Right renal pelvis (tissue), 4 donors: ENCODE measurements around the gene GEMIN8. TPM values are rescaled to one million over a fixed set of nuclear protein-coding genes. Genes with fewer than 3 reads are reported as not detected.

Experiments
- DNase-seq, 4 donors: peaks; one replicate each; pipeline ENCODE4 v3.0.0-alpha.2; 2013; ENCODE audit warnings: low read depth in 4 of 4, low spot score in 3 of 4, missing footprints in 1 of 4
- polyA plus RNA-seq, 4 donors: library from polyadenylated mRNA; unstranded; fragments of 120-200 nt; gene quantifications; one replicate each; pipeline ENCODE4 v1.2.1, GENCODE V29; 2013; ENCODE audit not compliant: insufficient read length in 4 of 4

Gene GEMIN8
- polyA plus RNA-seq, 4 donors: 26.5 to 34.0 (median 31.1) TPM

DNA sequence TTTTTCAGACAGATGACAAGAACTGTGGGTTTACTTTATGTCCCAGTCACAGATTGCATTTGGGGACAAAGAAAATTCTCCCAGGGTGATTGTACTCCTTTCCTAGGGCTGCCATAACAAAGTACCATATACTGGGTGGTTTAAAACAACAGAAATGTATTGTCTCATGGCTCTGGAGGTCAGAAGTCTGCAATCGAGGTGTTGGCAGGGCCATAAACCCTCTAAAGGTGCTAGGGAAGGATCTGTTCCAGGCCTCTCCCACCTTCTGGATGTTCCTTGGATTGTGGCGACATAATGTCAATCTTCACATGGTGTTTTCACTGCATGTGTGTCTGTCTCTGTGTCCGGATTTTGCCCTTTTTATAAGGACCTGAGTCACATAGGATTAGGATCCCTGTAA, 12.3 kb downstream of the GEMIN8 start:
- no peak for DNase-seq

DNA sequence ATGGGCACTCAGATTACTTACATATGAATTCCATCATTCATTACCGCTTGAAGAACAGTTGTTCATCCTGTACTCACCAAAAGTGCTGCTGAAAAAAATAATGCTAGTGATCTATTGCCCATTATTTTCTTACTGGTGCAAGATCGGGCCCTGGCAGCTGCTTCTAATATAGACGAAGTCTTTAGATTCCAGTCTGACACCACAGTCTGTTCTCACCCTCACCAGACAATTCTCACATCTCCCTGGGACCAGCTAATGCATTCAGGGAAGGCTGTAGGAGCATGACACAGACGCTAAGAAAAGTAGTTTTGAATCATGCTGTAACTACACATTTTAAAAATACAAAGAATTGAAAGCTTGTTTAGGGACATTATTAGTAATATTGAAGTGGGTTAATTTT, 13.8 kb downstream of the GEMIN8 start:
- DNase-seq: no peak

- DNase-seq: no peak
Measured at GRCh38 chrX:14015294-14015693, 14.4 kb downstream of the GEMIN8 start.

DNA sequence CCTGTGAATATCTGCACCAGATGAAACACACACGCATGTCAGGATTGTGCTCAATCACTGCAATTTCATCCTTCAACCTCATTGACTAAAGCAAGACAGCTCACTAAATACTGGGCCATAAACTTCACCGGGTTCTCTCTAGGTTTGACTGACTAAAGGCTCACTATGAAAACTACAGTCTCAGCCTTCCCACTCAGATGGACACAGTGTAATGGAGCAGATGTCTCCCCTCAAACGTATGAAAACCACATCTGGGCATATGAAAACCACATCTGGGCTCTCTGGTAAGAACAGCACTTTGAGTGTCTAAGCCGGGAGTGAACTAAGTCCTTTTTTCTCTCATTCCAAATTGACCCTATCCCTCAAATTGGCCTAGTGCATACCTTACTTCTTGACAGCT, 15.2 kb downstream of the GEMIN8 start:
- no peak for DNase-seq

DNA sequence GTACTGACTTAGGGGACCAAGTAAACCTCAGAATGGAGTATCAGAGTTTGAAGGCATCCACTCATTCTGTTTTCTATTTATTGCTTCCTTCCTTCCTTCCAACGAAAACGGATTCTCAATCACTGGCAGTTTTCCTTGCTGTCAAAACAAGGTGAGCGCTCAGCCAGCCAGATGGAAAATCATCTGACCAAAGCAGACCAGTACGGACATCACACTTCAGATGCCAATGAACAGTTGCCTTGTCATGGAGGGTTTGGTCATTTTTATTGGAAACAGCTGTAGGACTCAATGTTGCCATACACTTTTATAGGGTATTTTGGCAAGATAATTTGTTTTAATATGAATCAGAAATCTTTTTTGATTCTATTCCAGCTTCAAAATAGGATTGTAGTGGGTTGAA, 16.6 kb downstream of the GEMIN8 start:
- no peak for DNase-seq

- no peak for DNase-seq
Measured at GRCh38 chrX:14010566-14010965, 19.1 kb downstream of the GEMIN8 start.

- no peak for DNase-seq
Measured at GRCh38 chrX:14006540-14006939, 23.2 kb downstream of the GEMIN8 start.

DNA sequence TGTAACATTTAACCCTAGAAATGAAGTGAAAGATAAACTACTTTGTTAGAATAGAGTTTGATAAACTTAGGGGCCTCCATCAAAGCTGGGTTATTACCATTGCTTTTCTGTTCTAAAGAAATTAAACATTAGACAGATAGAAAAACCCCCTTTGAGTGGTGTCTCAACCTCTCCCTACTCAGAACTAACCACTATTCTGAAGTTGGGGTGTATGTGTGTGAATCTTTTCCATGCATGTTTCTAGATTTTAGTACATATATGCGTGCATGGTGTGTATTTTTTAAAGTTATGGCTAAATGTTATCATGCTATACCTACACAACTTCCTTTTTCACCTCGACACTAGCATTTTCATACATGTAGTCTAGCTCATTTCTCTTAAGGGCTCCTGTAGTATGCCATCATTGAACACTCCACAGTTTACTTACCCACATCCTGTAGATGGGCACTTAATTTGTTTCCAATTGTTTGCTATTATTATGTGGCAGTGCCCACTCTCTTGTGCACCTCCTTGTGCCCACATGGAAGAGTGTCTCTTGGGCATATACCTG, 25.7 kb downstream of the GEMIN8 start:
- DNase-seq: no peak

- no peak for DNase-seq
Measured at GRCh38 chrX:14003028-14003427, 26.7 kb downstream of the GEMIN8 start.

DNA sequence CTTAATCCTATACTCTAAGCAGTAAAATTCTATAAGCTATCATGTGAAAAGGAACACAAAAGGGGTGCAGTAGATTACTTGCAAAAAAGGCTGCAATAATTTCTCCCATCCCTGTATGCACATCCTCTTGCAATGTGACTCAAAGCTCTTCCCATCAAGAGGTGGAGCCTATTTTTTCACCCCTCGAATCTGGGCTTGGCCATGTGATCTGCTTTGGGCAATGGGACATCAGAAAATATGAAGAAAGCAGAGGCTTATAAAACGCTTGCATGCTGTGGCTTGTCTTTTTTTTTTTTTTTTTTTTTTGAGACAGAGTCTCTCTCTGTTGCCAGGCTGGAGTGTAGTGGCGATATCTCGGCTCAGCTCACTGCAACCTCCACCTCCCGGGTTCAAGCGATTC, 33.0 kb downstream of the GEMIN8 start:
- DNase-seq: no peak

DNA sequence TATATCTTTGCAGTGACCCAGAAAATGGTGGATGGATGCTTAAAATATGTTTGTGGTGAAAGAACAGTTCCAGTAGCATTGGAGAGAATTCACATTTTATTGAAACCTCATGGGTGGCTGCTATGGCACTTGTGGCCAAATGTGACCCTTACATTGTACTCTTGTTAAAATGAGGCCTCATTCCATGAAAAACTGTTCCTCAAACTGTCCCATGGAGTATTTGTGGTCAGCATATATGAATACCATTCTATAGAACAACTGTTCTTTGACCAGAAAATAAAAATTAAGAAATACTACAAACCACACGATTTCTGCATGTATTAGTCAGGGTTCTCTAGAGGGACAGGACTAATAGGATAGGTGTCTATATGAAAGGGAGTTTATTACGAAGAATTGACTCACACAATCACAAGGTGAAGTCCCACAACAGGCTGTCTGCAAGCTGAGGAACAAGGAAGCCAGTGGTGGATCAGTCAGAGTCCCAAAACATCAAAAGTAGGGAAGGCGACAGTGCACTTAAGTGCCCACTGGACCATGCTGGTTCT, 35.1 kb downstream of the GEMIN8 start:
- DNase-seq: no peak

GRCh38 chrX:13994104-13994503, 35.6 kb downstream of the GEMIN8 start:
- DNase-seq: no peak

GRCh38 chrX:13990126-13990800, 39.4 kb downstream of the GEMIN8 start:
- DNase-seq: no peak

- DNase-seq: no peak
Measured at GRCh38 chrX:13985697-13986435, 43.8 kb downstream of the GEMIN8 start.

GRCh38 chrX:13983734-13984133, 46.0 kb downstream of the GEMIN8 start:
- DNase-seq: no peak

GRCh38 chrX:13968198-13968597, 61.5 kb downstream of the GEMIN8 start:
- no peak for DNase-seq

- DNase-seq: no peak
Measured at GRCh38 chrX:13967636-13968035, 62.1 kb downstream of the GEMIN8 start.

DNA sequence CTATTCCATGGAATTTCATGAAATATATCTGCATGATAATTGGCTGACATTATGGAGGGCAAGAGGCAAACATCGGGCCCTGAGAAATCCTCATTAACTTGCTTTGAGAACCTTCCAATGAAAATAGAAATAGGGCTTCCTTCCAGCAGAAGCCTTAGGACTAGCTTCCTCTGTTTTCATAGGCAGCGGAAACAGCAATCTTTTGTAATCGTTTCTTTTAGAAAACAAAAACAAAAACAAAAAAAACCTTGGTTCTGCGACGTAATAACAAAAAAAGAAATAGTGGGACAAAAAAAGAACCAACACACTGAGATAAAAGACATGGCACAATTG, 62.9 kb downstream of the GEMIN8 start:
- peak in 1 of 4 donors; percentile 18 for DNase-seq

GRCh38 chrX:13966071-13966792, 63.5 kb downstream of the GEMIN8 start:
- DNase-seq: no peak

- no peak for DNase-seq
Measured at GRCh38 chrX:13965531-13965930, 64.2 kb downstream of the GEMIN8 start.

DNA sequence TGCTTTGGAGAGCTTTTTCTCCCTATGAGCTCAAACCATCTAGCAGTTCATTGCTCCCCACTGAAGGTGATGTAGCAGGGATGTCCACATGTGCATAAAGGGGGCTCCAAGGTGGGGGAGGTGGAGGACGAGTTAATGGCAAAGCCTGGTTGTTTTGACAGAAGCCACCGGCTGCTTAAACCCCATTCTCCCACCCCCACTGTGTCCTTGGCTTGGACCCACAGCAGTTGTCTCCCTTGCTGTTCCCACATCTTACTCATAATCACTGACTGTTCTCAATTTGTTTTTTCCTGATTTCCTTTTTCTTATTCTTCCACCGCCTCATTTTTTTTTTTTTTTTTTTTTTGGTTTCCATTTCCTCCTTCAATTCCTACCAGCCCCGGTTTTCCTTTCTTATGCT, 72.7 kb downstream of the GEMIN8 start:
- DNase-seq: no peak
